Activated B cell treated with CpG ODN at 0.5 μM for 24 hours (primary cell): Measurements from ENCODE around the gene MRFAP1L1. TPM values are rescaled to one million over a fixed set of nuclear protein-coding genes. Genes with fewer than 3 reads are reported as not detected.
"Not testable (repeated sequence)": the region's sequence is repeated elsewhere in the genome, so short reads cannot be mapped to it uniquely, and the experiment has no call there.

Experiments
- ATAC-seq: fragments of 200-7000 bp; cut with Tn5 transposase; one replicate; pipeline ENCODE4 v1.10.0; 2021; ENCODE audit warnings: low read depth, mild to moderate bottlenecking, moderate library complexity
- CTCF ChIA-PET: fragments of 350-600 bp; sonication (Branson Sonifier 250); formaldehyde crosslinking; loops from one replicate; lab custom pipeline; 2021; ENCODE audit warnings: antibody characterized with exemption; lab: Charles Lee
- POLR2A ChIA-PET: fragments of 350-600 bp; sonication (Branson Sonifier 250); formaldehyde crosslinking; loops from one replicate; lab custom pipeline; 2021; ENCODE audit warnings: antibody characterized with exemption; lab: Charles Lee
- DNase-seq: peaks from one replicate; pipeline ENCODE4 v3.0.0; 2022
- H3K27ac Mint-ChIP-seq: one replicate; pipeline ENCODE4 v1.8.0; 2020; ENCODE audit warnings: mixed read lengths
- H3K27me3 Mint-ChIP-seq: one replicate; pipeline ENCODE4 v1.8.0; 2021; ENCODE audit warnings: mixed read lengths
- H3K36me3 Mint-ChIP-seq: one replicate; pipeline ENCODE4 v1.8.0; 2021; ENCODE audit warnings: low read depth, mixed read lengths
- H3K4me1 Mint-ChIP-seq: one replicate; pipeline ENCODE4 v1.8.0; 2021; ENCODE audit warnings: mixed read lengths
- H3K4me3 Mint-ChIP-seq: one replicate; pipeline ENCODE4 v1.8.0; 2020; ENCODE audit warnings: mild to moderate bottlenecking, mixed read lengths
- H3K9me3 Mint-ChIP-seq: one replicate; pipeline ENCODE4 v1.8.0; 2020; ENCODE audit warnings: mixed read lengths
- intact Hi-C: fragments of 100-400 bp; cut with micrococcal nuclease; formaldehyde crosslinking; loops from one replicate; pipeline ENCODE4 v1.15.1; 2024
- total RNA-seq: library from RNA; stranded (reverse); gene quantifications from 2 replicates; pipeline ENCODE4 v1.2.3, GENCODE V29; 2022
- TF ChIP-seq, protein P1 (sequence below): fragments of 200-600 bp; IDR thresholded peaks from one replicate; pipeline ENCODE4 v1.8.0; 2022; ENCODE audit warnings: antibody characterized with exemption, mild to moderate bottlenecking

The MRFAP1L1 gene
- total RNA-seq, result 39.1 and 39.5 TPM in 2 replicates

DNA sequence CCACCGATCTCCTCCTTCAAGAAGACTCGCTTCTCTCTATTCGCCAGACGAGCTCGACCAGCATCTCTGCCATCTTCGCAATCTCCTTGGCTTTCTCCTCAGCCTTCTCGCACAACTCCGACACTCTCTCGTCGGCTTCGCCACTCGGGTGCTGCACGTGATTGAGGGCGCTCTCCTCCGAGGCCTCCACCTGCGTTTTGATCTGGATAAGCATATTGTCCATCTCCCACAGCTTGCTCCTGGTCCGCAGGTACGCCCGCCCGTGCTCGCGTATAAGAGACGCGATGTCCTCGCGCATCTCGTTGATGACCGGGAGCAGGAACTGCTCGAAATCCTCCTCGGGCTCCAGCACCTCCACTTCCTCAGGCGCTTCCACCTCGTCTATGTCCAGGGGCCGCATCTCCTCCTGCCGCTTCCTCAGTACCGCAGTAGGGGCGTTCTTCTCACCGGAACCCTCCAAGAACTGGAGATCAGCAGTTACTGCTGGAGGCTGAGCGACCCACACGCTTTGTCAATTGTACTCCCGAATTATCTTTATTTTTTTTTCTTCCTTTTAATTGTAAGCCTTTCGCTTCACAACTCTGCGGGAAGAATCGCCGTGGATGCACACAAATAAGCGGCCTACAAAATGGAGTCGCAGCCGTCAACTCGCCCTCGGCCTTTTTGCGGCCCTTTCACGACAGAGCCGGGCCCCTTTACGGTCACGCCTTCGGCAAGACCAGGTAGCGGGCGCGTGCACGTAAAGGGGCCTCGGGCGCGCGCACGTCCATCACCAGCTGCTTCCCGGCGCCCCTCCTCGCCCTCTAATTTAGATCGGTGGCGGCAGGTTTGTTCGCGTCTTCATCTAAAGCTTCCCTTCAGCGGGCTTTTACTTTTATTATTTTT is at the start of gene MRFAP1L1:
MRFAP1L1 (minus strand) TSS at position 636 of the 885 bp plus-strand sequence; CDS start at position 400, 236 bp downstream.
- Mint-ChIP-seq H3K4me3 (peak within 1 kb of the TSS; percentile 99), H3K4me1 (peaks cover 64% of the 10 kb centered on the region), H3K36me3 (peaks cover 44% of the 10 kb centered on the region), H3K9me3 (peaks cover 8% of the 10 kb centered on the region), H3K27me3 (peaks cover 3% of the 10 kb centered on the region), H3K27ac (peak within 1 kb of the TSS; percentile 96)
- CTCF ChIA-PET, result interaction anchor here (0.8 to 1.8 kb wide), 7 partner anchors 11 to 361 kb away, joined by 3 to 6 read pairs (median 4); partner anchors contain the start of gene TADA2B
- TF ChIP-seq, protein P1, sequence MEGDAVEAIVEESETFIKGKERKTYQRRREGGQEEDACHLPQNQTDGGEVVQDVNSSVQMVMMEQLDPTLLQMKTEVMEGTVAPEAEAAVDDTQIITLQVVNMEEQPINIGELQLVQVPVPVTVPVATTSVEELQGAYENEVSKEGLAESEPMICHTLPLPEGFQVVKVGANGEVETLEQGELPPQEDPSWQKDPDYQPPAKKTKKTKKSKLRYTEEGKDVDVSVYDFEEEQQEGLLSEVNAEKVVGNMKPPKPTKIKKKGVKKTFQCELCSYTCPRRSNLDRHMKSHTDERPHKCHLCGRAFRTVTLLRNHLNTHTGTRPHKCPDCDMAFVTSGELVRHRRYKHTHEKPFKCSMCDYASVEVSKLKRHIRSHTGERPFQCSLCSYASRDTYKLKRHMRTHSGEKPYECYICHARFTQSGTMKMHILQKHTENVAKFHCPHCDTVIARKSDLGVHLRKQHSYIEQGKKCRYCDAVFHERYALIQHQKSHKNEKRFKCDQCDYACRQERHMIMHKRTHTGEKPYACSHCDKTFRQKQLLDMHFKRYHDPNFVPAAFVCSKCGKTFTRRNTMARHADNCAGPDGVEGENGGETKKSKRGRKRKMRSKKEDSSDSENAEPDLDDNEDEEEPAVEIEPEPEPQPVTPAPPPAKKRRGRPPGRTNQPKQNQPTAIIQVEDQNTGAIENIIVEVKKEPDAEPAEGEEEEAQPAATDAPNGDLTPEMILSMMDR, result no peak
- DNase-seq (peak; percentile 93), ATAC-seq (peak; percentile 84)
- intact Hi-C loops, result loop anchor here (1.0 to 2.0 kb wide), 6 partner anchors 35 to 359 kb away; partner anchors contain the start of genes GRPEL1, KIAA0232, MRFAP1 and TBC1D14
- POLR2A ChIA-PET, result interaction anchor here (0.5 to 3.6 kb wide), 15 partner anchors 8 to 1490 kb away, joined by 3 to 57 read pairs (median 4); partner anchors contain the start of genes GRPEL1, MRFAP1, SH3TC1 and TBC1D14

DNA sequence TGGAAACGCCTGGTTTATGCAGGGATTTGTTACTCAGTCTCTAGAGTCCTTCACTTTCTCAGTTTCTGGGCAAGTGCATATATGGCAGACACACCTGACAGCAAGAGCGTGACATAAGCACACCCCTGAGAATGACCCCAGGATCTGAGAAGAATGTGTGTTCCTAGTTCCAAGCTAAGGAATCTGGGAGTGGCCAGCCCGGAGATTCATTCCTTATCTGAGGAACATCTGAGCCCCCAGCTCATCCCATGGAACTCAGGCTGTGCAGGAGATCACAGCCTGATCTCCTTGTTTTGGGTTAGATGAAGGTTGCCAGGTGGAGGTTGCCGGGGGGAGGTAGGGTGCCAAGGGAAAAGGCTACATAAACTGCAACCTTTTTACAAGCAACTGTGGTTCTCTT is 49.1 kb upstream of the MRFAP1L1 start:
- CTCF ChIA-PET, result no interaction called here
- TF ChIP-seq, protein P1, result no peak
- Mint-ChIP-seq H3K27me3 (peaks cover 10% of the 10 kb centered on the region), H3K9me3 (no peaks in the 10 kb centered on the region), H3K27ac (no peak overlapping the region), H3K4me1 (no peaks in the 10 kb centered on the region), H3K36me3 (no peaks in the 10 kb centered on the region), H3K4me3 (no peak overlapping the region)
- no peak for DNase-seq
- no peak for ATAC-seq
- intact Hi-C loops, result no loop called here
- POLR2A ChIA-PET, result no interaction called here

DNA sequence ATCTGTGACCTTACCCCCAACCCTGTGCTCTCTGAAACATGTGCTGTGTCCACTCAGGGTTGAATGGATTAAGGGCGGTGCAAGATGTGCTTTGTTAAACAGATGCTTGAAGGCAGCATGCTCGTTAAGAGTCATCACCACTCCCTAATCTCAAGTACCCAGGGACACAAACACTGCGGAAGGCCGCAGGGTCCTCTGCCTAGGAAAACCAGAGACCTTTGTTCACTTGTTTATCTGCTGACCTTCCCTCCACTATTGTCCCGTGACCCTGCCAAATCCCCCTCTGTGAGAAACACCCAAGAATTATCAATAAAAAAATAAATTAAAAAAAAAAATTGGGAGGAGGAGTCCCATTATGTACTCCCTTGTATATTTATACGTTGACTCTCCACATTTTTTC is 46.7 kb upstream of the MRFAP1L1 start:
- DNase-seq, H3K9me3 Mint-ChIP-seq, H3K27ac Mint-ChIP-seq, intact Hi-C loops, ATAC-seq, H3K27me3 Mint-ChIP-seq, H3K36me3 Mint-ChIP-seq, CTCF ChIA-PET, H3K4me3 Mint-ChIP-seq, H3K4me1 Mint-ChIP-seq, POLR2A ChIA-PET: not testable (repeated sequence)

DNA sequence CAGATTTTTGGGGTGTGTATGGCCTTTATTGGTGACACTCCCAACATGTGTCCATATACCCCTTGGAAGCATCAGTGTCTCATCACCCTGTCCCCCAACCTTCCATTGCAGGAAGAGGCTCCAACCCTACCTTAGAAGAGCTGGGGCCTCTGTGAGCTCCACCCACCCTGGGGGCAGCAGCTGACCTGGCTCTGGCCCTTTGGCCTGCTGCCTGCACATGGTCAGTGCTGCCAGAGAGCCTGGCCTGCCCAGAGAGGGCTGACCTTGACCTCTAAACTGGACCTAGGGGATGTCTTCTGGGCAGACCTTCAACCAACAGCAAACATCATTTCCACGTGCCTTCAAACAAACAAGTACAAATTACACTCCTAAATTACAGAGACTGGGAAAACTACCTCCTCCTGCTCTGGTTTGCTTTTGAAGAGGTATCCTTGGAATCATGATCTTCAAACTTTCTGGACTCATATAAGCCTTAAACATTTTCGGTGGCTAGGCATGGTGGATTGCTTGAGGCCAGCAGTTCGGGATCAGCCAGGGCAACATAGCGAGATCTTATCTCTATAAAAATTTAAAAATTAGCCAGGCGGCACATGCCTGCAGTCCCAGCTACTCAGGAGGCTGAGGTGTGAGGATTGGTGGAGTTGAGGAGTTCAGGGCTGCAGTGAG is 45.6 kb upstream of the MRFAP1L1 start:
- Mint-ChIP-seq H3K9me3 (no peaks in the 10 kb centered on the region), H3K27ac (no peak overlapping the region), H3K36me3 (no peaks in the 10 kb centered on the region), H3K27me3 (peaks cover 2% of the 10 kb centered on the region), H3K4me3 (no peak overlapping the region), H3K4me1 (no peaks in the 10 kb centered on the region)
- TF ChIP-seq, protein P1, result no peak
- intact Hi-C loops, result no loop called here
- CTCF ChIA-PET, result no interaction called here
- no peak for ATAC-seq
- DNase-seq, result no peak
- POLR2A ChIA-PET, result no interaction called here

DNA sequence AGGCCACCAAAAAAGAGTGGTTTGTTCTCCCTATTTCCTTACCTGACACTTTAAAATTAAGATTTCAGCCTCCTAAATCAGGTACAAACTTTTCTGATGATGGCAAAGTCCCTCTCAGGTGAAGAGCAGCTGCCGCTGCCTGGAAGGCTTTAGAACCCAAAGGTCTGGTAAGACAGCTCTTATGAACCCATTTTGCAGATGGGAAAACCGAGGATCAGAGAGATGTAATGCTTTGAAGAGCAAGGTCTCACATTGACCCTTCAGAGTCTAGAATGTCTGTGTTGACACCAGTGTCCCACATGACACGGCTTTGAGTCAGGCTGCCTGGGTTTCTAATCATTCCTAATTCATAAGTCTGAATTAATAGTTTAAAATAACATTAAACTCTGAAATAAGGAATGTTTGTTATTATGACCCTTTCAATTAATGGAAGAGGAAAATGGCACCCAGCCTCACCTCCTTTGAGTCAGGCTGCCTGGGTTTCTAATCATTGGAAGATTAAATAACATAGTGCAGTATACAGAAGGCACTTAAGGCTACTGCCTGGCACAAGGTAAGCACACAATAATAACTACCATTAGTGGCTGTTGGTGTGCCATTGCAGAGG is 44.9 kb upstream of the MRFAP1L1 start:
- Mint-ChIP-seq H3K36me3 (no peaks in the 10 kb centered on the region), H3K9me3 (no peaks in the 10 kb centered on the region), H3K4me1 (no peaks in the 10 kb centered on the region), H3K27ac (no peak overlapping the region), H3K4me3 (no peak overlapping the region), H3K27me3 (peaks cover 2% of the 10 kb centered on the region)
- CTCF ChIA-PET, result no interaction called here
- TF ChIP-seq, protein P1, result no peak
- POLR2A ChIA-PET, result no interaction called here
- no peak for DNase-seq
- no peak for ATAC-seq
- intact Hi-C loops, result no loop called here
